ENCODE results near the gene PITX2.

The PITX2 gene

GRCh38 chr4:110622841-110623717, at the start of gene PITX2:
TSS of gene PITX2 (minus strand) at chr4:110623077. CDS start at chr4:110622460, 617 bp downstream.
- peak in 1 of 2 donors; percentile 26 for DNase-seq (ENCODE audit: low read depth in 1 of 2, low spot score in 1 of 2)

DNA sequence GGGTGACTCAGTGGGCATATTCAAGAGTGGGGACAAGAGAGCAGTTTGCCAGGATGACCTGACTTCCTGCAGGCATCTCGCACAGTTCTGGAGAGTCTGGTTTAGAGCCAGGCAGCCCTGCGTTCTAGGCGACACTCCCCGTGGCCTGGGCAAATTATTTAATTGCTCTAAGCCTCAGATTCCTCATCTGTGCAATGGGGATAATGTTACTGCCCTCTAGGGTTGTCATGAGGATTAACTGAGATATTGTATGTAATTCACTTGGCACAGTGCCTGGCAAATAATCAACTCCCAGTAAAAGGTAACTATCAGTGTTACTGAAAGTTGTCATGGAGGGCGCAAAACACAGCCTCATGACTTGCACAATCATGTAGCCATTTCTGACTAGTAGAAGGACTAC, 48.8 kb upstream of the PITX2 start:
- no peak for DNase-seq (ENCODE audit: low read depth in 1 of 2, low spot score in 1 of 2)

- no peak for DNase-seq (ENCODE audit: low read depth in 1 of 2, low spot score in 1 of 2)
Measured at GRCh38 chr4:110669663-110670062, 46.8 kb upstream of the PITX2 start.

- no peak for DNase-seq (ENCODE audit: low read depth in 1 of 2, low spot score in 1 of 2)
Measured at GRCh38 chr4:110668463-110669235, 45.8 kb upstream of the PITX2 start.

DNA sequence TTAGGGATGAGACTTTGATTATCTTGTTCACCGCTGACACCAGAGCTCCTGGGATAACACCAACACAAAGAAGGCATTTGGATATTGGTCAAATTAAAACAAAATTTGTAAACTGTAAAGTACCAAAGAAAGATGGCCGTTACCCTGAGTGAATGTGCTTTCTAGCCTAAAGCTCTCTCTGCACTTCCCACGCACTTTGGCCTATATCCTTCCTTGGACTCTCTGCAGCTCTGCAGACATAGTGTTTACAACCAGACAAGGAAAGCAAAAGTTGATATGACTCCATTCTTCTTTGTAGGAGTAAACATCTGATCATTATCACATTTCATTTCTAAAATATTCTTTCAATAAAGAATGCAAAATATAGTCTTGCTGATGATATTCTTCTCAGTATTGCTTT, 44.8 kb upstream of the PITX2 start:
- DNase-seq (ENCODE audit: low read depth in 1 of 2, low spot score in 1 of 2), result no peak

DNA sequence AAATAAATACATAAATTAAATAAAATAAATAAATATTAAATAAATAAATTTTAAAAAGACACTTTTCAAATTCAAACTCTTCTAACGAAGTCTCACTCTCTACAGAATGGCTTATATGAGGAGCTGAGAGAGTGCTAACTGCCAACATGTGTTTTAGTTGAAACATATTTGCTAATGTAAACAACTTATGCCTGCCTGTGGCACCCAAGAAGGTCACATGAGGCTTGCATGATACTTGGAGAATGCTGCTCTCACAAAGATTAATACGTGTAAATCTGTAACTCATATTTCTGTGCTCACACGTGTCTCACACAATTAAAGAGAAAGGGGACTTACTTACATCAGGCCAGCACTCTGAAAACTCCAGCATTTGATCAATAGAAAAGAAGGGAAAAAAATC, 43.2 kb upstream of the PITX2 start:
- DNase-seq (ENCODE audit: low read depth in 1 of 2, low spot score in 1 of 2), result no peak

- no peak for DNase-seq (ENCODE audit: low read depth in 1 of 2, low spot score in 1 of 2)
Measured at GRCh38 chr4:110663738-110664444, 41.0 kb upstream of the PITX2 start.

DNA sequence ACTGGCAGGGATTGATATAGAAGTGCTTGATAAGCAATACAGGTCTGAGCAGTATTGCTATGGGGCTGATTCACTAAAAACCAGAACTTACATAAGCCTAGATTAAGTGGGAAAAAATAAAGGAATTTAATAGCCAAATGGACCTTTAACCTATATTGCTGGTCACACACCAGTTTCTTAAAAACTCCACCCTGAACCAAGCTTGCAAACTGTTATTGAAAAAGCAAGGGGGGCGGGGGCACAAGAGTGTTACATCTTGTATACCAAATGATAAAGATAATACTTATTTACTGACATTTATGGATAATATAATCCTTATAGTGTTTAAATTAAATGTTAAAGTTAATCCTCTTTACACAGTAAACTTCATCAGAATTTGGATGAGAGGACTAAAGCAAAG, 40.3 kb upstream of the PITX2 start:
- no peak for DNase-seq (ENCODE audit: low read depth in 1 of 2, low spot score in 1 of 2)

DNA sequence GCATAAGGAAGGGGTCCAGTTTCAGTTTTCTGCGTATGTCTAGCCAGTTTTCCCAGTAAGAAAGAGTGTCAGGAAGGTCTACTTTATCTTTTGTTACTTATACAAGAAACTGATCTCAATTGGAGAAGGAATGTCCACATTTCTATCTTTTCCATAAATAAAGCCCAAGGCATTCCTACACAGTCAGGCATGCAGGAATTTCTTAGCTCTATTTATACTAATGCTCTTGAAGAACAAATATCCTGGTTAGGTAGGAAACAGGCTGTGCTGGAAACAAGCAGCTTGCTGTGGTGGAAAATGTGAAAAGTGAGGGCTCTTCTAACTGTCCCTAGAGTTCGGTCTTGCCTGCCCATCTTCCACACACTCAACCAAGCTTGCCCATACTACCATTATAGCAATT, 37.9 kb upstream of the PITX2 start:
- DNase-seq (ENCODE audit: low read depth in 1 of 2, low spot score in 1 of 2), result no peak

- DNase-seq (ENCODE audit: low read depth in 1 of 2, low spot score in 1 of 2), result no peak
Measured at GRCh38 chr4:110654254-110654635, 31.4 kb upstream of the PITX2 start.

DNA sequence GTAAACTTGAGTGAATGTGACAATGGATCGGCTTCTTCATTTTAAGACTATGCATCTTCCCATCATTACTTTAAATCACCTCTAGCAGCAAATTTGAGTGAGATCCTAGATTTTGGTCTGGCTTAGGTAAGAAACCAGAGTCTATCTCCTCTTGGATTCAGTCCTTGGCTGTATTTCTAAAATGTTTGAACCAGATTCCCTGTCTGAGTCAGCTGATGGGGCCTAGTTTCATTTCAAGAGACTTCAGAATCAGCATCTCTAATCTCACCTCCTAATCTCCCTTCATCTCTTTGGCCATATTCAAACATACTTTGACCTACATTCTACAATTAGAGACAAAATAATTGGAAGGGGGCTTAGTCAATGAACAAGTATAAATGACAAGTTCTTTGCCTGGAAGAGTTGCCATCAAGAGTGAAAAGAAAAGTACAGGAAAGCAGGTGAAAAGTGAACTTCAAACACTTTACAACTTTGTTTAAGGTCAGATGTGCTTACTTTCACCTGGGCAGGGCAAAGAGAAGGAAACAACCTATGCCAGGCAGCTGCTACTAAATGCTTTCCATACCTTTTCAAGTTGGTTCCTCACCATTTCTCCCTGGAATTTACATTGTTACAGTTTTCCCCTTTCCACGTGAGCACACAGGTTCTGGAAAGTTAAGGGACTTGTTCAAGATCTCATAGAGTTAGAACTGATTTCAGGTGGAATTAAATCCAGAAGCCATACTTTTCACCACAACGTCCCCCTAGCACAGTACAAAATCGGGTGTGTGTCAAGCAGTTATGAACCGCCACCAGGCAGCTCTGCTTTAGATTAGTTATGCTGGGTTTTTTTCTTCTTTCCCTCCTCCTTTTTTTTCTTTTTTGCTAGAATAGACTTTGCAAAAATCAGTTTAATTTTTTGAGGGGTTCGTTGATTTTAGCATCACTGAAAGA, 30.7 kb upstream of the PITX2 start:
- DNase-seq (ENCODE audit: low read depth in 1 of 2, low spot score in 1 of 2), result no peak

- no peak for DNase-seq (ENCODE audit: low read depth in 1 of 2, low spot score in 1 of 2)
Measured at GRCh38 chr4:110644008-110644407, 21.1 kb upstream of the PITX2 start.

DNA sequence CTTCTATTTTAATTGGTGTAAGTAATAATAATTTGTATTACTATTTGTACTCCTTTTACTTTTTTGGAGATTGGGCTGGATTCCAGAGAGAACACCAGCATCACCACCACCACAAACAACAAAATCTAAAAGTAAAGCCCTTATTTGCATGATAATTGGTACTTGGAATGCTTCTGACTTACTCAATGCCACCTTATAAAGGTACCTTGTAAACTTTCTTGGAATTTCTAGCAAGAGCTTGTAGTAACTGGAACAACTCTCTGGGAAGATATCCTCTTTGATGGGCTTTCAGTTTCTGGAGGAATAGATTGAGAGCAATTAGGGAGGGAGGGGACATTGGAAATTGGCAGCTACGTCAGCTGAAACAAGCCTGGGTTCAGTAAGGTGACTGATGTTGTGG, 20.2 kb upstream of the PITX2 start:
- DNase-seq (ENCODE audit: low read depth in 1 of 2, low spot score in 1 of 2), result no peak

DNA sequence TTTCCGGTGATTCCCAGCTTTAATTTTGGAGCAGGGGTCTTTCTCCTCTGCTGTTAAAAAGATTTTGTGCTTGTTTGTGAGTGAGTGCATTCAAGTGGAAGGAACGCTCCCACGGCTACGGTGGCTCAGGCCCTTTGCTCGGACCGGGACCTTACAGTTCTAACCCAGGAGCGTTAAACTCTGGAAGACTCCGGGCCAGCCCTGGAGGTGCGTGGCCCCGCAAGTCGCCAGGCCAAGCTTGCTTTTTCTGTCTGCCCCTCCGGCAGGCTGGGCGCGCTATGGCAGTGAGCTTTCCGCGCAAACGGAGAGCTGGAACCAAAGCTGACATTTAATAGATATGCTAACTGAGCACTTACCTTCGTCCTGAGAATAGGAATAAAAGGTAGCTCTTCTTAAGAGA, 18.3 kb upstream of the PITX2 start:
- DNase-seq (ENCODE audit: low read depth in 1 of 2, low spot score in 1 of 2), result no peak

DNA sequence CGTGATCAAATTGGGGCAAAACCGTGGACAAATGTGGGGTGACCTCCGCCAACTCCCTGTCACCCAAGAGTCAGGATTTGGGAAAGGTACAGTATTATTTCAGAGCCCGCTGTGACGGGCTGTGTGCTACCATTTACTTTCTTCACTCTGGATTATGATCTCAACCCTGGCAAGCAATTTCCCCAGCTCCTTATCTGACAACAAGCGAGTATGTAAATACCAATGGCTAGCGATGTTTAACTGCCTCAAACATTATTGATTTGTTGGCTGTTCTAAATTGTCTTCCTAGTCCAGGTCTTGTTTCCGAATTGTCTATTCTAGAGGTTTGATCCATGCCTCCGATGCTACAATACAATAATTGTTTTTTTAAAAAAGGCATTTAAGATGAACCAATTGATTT, 17.7 kb upstream of the PITX2 start:
- no peak for DNase-seq (ENCODE audit: low read depth in 1 of 2, low spot score in 1 of 2)

GRCh38 chr4:110639207-110640090, 16.6 kb upstream of the PITX2 start:
- no peak for DNase-seq (ENCODE audit: low read depth in 1 of 2, low spot score in 1 of 2)

DNA sequence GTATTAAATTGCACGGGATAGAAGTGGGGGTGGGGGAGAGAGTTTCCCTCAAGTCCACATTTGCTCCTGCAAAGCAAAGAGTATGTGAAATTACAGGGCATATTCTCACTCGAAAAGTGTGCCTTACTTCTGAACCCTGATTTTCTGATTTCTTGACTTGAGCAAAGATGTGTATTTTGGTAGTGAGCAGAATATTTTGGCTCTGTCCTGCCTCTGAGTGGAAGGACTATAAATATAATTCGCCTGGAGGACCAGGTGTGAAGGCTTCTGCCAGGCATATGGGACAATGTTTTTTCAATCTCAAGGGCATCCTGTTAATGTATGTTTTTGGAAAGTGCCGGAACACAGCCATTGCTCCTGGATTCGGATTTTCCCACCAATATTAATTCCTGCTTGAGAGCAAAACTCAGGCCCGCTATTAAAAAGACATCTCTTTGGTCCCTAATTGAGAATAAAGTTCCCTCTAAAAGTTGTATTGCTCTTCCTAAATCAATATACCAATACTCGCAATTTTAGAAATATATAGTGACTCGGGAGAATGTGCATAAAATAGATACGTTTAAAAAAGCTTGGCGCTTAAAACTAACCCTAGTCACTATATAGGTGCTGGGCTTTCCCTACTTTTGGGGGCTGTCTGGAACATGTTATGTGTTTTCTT, 15.3 kb upstream of the PITX2 start:
- no peak for DNase-seq (ENCODE audit: low read depth in 1 of 2, low spot score in 1 of 2)

GRCh38 chr4:110637408-110638088, 14.7 kb upstream of the PITX2 start:
- DNase-seq (ENCODE audit: low read depth in 1 of 2, low spot score in 1 of 2), result no peak
